SK-N-SH treated with all-trans-retinoic acid at 6 μM for 48 hours (cell line): ENCODE data around the gene DYSF.

Experiments
- ATAC-seq: fragments of 200-7000 bp; cut with Tn5 transposase; 3 replicates; pipeline ENCODE4 v1.9.1; 2020; ENCODE audit warnings: mild to moderate bottlenecking, moderate library complexity
- ARNTL ChIP-seq: fragments of 450-650 bp; formaldehyde crosslinking; IDR thresholded peaks from 2 replicates; pipeline ENCODE4 v1.5.0; 2020; ENCODE audit warnings: low read depth, mild to moderate bottlenecking, moderate library complexity, borderline replicate concordance
- BACH2 ChIP-seq: fragments of 250-450 bp; sonication (Bioruptor Pico); IDR thresholded peaks from 2 replicates; pipeline ENCODE4 v1.9.0; 2021; ENCODE audit warnings: mild to moderate bottlenecking, borderline replicate concordance
- CSDC2 ChIP-seq: fragments of 250-450 bp; sonication (Bioruptor Pico); IDR thresholded peaks from 2 replicates; pipeline ENCODE4 v1.5.0; 2020; ENCODE audit warnings: mild to moderate bottlenecking, moderate library complexity
- ESRRG ChIP-seq: fragments of 250-450 bp; sonication (Bioruptor Pico); IDR thresholded peaks from 2 replicates; pipeline ENCODE4 v1.6.1; 2021; ENCODE audit warnings: mild to moderate bottlenecking
- GLIS3 ChIP-seq: fragments of 250-450 bp; sonication (Bioruptor Pico); IDR thresholded peaks from 2 replicates; pipeline ENCODE4 v1.5.0; 2020; ENCODE audit warnings: mild to moderate bottlenecking, moderate library complexity
- ISL1 ChIP-seq: fragments of 250-450 bp; sonication (Bioruptor Pico); IDR thresholded peaks from 2 replicates; pipeline ENCODE4 v2.1.2; 2022; ENCODE audit warnings: mild to moderate bottlenecking, moderate library complexity
- OSR1 ChIP-seq: fragments of 250-450 bp; sonication (Bioruptor Pico); IDR thresholded peaks from 2 replicates; pipeline ENCODE4 v1.8.0; 2022; ENCODE audit warnings: moderate library complexity, mild to moderate bottlenecking, inconsistent platforms
- PPARA ChIP-seq: fragments of 250-450 bp; sonication (Bioruptor Pico); IDR thresholded peaks from 2 replicates; pipeline ENCODE4 v1.5.0; 2020; ENCODE audit warnings: mild to moderate bottlenecking, borderline replicate concordance
- RARB ChIP-seq: fragments of 250-450 bp; sonication (Bioruptor Pico); IDR thresholded peaks from 2 replicates; pipeline ENCODE4 v1.8.0; 2021; ENCODE audit warnings: mild to moderate bottlenecking, moderate library complexity
- SNAI2 ChIP-seq: fragments of 250-450 bp; sonication (Bioruptor Pico); IDR thresholded peaks from 2 replicates; pipeline ENCODE4 v1.5.0; 2020; ENCODE audit warnings: mild to moderate bottlenecking, moderate library complexity
- TCF4 ChIP-seq: fragments of 250-450 bp; sonication (Bioruptor Pico); IDR thresholded peaks from 2 replicates; pipeline ENCODE4 v1.8.0; 2021; ENCODE audit warnings: mild to moderate bottlenecking, moderate library complexity, borderline replicate concordance
- TOX ChIP-seq: fragments of 250-450 bp; sonication (Bioruptor Pico); IDR thresholded peaks from 2 replicates; pipeline ENCODE4 v1.8.0; 2021; ENCODE audit warnings: mild to moderate bottlenecking, moderate library complexity, borderline replicate concordance
- ZC3H10 ChIP-seq: fragments of 250-450 bp; sonication (Bioruptor Pico); IDR thresholded peaks from 2 replicates; pipeline ENCODE4 v1.5.1; 2021; ENCODE audit warnings: mild to moderate bottlenecking, moderate library complexity
- ZFP3 ChIP-seq: fragments of 250-450 bp; sonication (Bioruptor Pico); IDR thresholded peaks from 2 replicates; pipeline ENCODE4 v1.5.0; 2020; ENCODE audit warnings: mild to moderate bottlenecking, moderate library complexity
- ZFP30 ChIP-seq: fragments of 450-650 bp; formaldehyde crosslinking; IDR thresholded peaks from 2 replicates; pipeline ENCODE4 v1.5.0; 2022; ENCODE audit warnings: mild to moderate bottlenecking, moderate library complexity
- ZNF565 ChIP-seq: fragments of 450-650 bp; formaldehyde crosslinking; conservative IDR thresholded peaks from 2 replicates; pipeline ENCODE4 v1.5.0; 2020; ENCODE audit warnings: low read depth, mild to moderate bottlenecking, moderate library complexity
- ZNF70 ChIP-seq: fragments of 450-650 bp; formaldehyde crosslinking; IDR thresholded peaks from 2 replicates; pipeline ENCODE4 v1.5.0; 2020; ENCODE audit warnings: mild to moderate bottlenecking, moderate library complexity
- ZNF8 ChIP-seq: fragments of 450-650 bp; formaldehyde crosslinking; IDR thresholded peaks from 2 replicates; pipeline ENCODE4 v1.5.0; 2020; ENCODE audit warnings: mild to moderate bottlenecking, moderate library complexity
- TF ChIP-seq, protein P1 (sequence below): fragments of 250-450 bp; sonication (Bioruptor Pico); IDR thresholded peaks from 2 replicates; pipeline ENCODE4 v1.5.1; 2020; ENCODE audit warnings: low read depth, mild to moderate bottlenecking, moderate library complexity
- TF ChIP-seq, protein P2 (sequence below): fragments of 250-450 bp; sonication (Bioruptor Pico); IDR thresholded peaks from 2 replicates; pipeline ENCODE4 v1.8.0; 2021; ENCODE audit warnings: low read depth, mild to moderate bottlenecking, moderate library complexity, borderline replicate concordance
- TF ChIP-seq, protein P3 (sequence below): fragments of 250-450 bp; sonication (Bioruptor Pico); IDR thresholded peaks from 2 replicates; pipeline ENCODE4 v1.5.0; 2020; ENCODE audit warnings: mild to moderate bottlenecking, moderate library complexity
- TF ChIP-seq, protein P4 (sequence below): fragments of 250-450 bp; sonication (Bioruptor Pico); IDR thresholded peaks from 2 replicates; pipeline ENCODE4 v1.5.1; 2021; ENCODE audit warnings: mild to moderate bottlenecking, moderate library complexity

DYSF gene

DNA sequence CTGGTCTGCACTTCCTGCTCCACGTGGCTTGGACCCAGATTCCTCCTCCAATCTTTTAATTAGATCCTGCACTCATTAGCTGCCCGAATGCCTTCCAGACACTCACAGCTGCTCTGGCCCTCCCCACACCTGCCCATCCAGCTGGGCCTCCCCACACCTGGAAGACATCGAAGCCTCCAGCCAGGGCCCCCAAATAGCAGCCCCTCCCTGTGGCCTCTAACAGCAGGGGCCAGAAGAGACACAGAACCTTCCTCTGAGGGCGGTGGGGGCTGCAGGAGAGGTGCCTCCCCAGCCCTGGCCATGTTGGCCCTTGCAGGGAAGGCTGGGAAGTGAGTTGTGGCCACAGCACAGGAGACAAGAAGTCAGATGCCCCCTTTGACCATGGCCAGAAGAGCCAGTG lies 252.8 kb downstream of the DYSF start:
- no peak for TF ChIP-seq ESRRG (CRISPR knock-in tag)
- no peak for ATAC-seq

DNA sequence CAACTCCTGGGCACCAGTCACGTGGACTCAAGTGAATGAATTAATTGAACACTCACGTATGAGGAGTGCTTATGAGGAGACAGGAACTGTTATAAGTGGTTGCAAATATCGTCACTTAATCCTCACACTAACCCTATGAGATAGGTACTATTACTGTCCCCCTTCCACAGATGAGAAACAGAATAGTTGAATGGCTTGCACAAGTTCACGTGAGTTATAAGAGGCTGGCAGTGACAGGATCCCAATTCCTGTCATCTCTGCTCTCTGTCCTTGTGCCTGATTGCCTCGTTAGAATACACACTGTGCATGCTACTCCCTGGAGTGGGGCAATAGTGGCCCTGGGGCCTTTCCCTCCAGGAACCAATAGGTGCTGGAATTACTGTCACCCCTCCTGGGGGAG lies 253.5 kb downstream of the DYSF start:
- ATAC-seq = no peak
- TF ChIP-seq, protein P1, sequence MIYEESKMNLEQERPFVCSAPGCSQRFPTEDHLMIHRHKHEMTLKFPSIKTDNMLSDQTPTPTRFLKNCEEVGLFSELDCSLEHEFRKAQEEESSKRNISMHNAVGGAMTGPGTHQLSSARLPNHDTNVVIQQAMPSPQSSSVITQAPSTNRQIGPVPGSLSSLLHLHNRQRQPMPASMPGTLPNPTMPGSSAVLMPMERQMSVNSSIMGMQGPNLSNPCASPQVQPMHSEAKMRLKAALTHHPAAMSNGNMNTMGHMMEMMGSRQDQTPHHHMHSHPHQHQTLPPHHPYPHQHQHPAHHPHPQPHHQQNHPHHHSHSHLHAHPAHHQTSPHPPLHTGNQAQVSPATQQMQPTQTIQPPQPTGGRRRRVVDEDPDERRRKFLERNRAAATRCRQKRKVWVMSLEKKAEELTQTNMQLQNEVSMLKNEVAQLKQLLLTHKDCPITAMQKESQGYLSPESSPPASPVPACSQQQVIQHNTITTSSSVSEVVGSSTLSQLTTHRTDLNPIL (CRISPR knock-in tag) = no peak
- no peak for TF ChIP-seq CSDC2 (CRISPR knock-in tag)
- TF ChIP-seq OSR1 (CRISPR knock-in tag) = no peak
- no peak for TF ChIP-seq GLIS3 (CRISPR knock-in tag)
- TF ChIP-seq, protein P2, sequence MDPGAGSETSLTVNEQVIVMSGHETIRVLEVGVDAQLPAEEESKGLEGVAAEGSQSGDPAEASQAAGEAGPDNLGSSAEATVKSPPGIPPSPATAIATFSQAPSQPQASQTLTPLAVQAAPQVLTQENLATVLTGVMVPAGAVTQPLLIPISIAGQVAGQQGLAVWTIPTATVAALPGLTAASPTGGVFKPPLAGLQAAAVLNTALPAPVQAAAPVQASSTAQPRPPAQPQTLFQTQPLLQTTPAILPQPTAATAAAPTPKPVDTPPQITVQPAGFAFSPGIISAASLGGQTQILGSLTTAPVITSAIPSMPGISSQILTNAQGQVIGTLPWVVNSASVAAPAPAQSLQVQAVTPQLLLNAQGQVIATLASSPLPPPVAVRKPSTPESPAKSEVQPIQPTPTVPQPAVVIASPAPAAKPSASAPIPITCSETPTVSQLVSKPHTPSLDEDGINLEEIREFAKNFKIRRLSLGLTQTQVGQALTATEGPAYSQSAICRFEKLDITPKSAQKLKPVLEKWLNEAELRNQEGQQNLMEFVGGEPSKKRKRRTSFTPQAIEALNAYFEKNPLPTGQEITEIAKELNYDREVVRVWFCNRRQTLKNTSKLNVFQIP (CRISPR knock-in tag) = no peak
- TF ChIP-seq ZNF8 (CRISPR knock-in tag) = no peak
- TF ChIP-seq BACH2 (CRISPR knock-in tag) = no peak
- TF ChIP-seq ISL1 = no peak
- no peak for TF ChIP-seq SNAI2
- no peak for TF ChIP-seq ZC3H10 (CRISPR knock-in tag)
- no peak for TF ChIP-seq ARNTL (CRISPR knock-in tag)
- TF ChIP-seq TCF4 = no peak
- TF ChIP-seq ZNF565 (CRISPR knock-in tag) = no peak
- TF ChIP-seq TOX (CRISPR knock-in tag) = no peak
- no peak for TF ChIP-seq PPARA (CRISPR knock-in tag)
- TF ChIP-seq, protein P3, sequence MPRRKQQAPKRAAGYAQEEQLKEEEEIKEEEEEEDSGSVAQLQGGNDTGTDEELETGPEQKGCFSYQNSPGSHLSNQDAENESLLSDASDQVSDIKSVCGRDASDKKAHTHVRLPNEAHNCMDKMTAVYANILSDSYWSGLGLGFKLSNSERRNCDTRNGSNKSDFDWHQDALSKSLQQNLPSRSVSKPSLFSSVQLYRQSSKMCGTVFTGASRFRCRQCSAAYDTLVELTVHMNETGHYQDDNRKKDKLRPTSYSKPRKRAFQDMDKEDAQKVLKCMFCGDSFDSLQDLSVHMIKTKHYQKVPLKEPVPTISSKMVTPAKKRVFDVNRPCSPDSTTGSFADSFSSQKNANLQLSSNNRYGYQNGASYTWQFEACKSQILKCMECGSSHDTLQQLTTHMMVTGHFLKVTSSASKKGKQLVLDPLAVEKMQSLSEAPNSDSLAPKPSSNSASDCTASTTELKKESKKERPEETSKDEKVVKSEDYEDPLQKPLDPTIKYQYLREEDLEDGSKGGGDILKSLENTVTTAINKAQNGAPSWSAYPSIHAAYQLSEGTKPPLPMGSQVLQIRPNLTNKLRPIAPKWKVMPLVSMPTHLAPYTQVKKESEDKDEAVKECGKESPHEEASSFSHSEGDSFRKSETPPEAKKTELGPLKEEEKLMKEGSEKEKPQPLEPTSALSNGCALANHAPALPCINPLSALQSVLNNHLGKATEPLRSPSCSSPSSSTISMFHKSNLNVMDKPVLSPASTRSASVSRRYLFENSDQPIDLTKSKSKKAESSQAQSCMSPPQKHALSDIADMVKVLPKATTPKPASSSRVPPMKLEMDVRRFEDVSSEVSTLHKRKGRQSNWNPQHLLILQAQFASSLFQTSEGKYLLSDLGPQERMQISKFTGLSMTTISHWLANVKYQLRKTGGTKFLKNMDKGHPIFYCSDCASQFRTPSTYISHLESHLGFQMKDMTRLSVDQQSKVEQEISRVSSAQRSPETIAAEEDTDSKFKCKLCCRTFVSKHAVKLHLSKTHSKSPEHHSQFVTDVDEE (CRISPR knock-in tag) = no peak
- no peak for TF ChIP-seq ZFP30 (CRISPR knock-in tag)
- no peak for TF ChIP-seq ZFP3
- TF ChIP-seq ZNF70 (CRISPR knock-in tag) = no peak
- TF ChIP-seq ESRRG (CRISPR knock-in tag) = no peak

DNA sequence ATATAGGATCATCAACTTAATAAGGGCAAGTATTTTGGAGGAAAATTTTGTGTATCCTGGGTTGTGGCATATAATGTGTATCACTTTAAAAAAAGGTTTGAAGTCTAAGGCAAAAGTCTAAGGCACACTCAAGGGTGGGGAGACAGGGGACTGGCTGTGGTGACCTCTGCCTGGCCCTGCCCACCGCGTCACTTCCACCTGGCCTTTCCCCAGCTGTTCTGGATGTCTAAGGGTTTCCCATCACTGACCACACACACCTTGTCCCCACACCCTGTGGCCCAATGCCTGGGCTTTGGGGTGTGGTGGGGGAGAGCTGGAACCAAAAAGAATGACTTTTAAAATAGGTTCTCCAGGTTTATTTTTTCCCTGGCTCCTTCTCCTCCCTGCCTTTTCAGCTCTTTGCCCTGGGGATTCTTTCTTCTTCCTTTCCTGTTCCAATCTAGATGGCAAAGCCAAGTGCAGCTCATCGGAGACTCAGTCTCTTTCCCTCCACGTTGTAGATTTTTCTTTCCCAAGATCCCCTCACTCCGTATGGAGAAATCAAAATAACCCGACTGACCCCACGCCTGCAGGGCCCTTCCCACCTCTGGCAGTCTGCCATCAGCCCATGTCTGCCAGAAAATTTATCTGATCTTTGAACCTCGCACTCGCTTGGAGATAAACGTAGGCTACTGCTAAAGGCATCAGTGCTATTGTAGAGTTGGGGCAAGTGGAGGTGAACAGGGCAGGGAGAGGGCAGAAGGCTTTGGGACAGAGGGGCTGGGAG lies 257.2 kb downstream of the DYSF start:
- TF ChIP-seq TCF4 (0 out of 2 replicates have a peak, but pooled peaks have one; percentile 12), ISL1 (no peak)
- ATAC-seq = no peak

DNA sequence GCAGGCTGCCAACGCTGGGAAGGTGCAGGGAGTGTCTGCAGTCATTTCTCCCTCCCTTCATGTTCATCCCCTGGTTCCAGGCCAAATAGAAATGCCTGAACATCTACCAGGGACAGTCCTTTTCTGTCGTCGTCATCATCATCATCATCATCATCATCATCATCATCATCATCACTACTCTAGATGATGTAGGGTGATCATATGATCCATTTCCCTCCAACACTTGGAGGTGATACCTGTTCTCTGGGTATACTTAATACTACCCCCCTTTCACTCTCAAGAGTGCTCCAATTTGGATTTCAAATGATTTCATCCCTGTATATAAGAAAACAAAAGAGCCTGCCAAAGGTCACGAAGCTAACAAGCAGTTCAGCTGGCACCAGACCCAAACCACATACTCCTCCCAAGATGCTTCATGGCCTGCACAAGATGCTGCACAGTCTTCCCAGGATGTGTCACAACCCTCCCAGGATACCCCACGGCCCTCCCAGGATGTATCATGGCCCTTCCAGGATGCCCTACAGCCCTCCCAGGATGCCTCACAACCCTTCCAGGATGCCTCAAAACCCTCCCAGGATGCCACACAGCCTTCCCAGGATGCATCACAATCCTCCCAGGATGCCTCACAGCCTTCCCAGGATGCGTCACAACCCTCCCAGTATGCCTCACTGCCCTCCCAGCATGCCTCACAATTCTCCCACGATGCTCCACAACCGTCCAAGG lies 257.9 kb downstream of the DYSF start:
- TF ChIP-seq TCF4 (0 out of 2 replicates have a peak, but pooled peaks have one; percentile 4), BACH2 (CRISPR knock-in tag) (no peak), PPARA (CRISPR knock-in tag) (no peak), OSR1 (CRISPR knock-in tag) (no peak), SNAI2 (no peak)
- ATAC-seq = no peak

DNA sequence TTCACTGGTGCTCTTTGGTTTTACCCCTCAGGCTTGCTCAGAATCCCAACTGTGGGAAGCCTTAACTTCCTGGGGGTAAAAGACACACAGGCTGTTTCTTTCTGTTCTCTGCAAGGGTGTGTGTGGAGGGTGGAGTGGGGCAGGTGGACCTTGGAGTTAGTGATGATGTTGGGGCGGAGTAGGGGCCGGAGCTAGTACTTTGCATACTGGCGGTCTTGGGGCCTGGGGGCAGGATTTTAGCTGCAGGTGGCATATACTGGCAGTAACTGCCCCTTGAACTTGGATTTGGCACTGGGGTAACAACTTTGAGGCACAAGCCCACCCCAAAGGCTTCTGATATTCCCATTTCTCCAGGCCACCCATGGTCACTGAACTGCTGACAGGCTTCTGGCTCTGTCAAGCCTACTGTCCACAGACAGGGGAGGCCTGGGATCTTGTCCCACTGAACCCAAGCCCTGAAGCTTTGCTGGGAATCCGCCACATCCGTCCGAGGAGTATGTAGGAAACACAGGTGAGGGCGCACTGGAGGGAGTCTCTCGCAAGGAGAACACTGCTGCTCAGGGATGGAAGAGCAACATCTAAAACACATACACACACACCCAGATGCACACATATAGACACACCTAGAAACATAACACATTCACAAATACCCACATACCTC lies 258.9 kb downstream of the DYSF start:
- no peak for ATAC-seq
- TF ChIP-seq, protein P4, sequence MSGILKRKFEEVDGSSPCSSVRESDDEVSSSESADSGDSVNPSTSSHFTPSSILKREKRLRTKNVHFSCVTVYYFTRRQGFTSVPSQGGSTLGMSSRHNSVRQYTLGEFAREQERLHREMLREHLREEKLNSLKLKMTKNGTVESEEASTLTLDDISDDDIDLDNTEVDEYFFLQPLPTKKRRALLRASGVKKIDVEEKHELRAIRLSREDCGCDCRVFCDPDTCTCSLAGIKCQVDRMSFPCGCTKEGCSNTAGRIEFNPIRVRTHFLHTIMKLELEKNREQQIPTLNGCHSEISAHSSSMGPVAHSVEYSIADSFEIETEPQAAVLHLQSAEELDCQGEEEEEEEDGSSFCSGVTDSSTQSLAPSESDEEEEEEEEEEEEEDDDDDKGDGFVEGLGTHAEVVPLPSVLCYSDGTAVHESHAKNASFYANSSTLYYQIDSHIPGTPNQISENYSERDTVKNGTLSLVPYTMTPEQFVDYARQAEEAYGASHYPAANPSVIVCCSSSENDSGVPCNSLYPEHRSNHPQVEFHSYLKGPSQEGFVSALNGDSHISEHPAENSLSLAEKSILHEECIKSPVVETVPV (CRISPR knock-in tag) = no peak
- no peak for TF ChIP-seq ZFP30 (CRISPR knock-in tag)
- no peak for TF ChIP-seq RARB (CRISPR knock-in tag)
- no peak for TF ChIP-seq GLIS3 (CRISPR knock-in tag)
- TF ChIP-seq TCF4 = no peak
- TF ChIP-seq, protein P2 (CRISPR knock-in tag) = no peak
- TF ChIP-seq ARNTL (CRISPR knock-in tag) = no peak
- TF ChIP-seq ZNF8 (CRISPR knock-in tag) = no peak
- TF ChIP-seq ZNF70 (CRISPR knock-in tag) = no peak
- no peak for TF ChIP-seq BACH2 (CRISPR knock-in tag)
- no peak for TF ChIP-seq ESRRG (CRISPR knock-in tag)
